SKM-1 treated with dmso at 0.1 percent for 144 hours (cell line): ENCODE data around the gene DDIT4.
"Not testable (repeated sequence)": the region's sequence is repeated elsewhere in the genome, so short reads cannot be mapped to it uniquely, and the experiment has no call there.

ENCODE experiments used
- DNase-seq: peaks from one replicate; lab custom pipeline; 2025; ENCODE audit not compliant: unreplicated experiment; lab: John Stamatoyannopoulos, UW

DDIT4 gene

DNA sequence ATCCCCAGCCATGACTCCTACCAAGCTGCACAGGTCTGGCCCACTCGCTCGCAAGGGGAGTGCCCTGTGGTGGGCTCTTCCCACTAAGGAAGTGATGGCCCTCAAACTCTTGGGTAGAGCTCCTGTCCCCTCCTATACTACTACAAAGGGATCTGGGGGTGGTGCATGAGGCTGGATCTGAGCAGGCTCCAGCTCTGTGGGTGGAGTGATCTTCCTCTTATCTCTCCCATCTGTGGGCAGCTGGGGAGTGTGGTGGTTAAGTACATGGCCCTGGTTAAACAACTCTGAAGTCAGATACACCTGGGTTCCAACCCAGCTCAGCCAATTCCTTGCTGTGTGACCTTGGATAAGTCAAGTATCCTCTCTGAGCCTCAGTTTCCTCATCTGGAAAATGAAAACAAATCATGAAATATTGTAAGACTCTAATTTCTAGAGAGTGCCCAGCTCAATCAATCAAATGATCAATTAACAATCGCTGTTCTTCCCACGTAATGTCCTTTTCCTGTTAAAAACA lies 17.4 kb downstream of the DDIT4 start:
- no peak for DNase-seq

GRCh38 chr10:72292223-72292691 lies 18.5 kb downstream of the DDIT4 start:
- no peak for DNase-seq

DNA sequence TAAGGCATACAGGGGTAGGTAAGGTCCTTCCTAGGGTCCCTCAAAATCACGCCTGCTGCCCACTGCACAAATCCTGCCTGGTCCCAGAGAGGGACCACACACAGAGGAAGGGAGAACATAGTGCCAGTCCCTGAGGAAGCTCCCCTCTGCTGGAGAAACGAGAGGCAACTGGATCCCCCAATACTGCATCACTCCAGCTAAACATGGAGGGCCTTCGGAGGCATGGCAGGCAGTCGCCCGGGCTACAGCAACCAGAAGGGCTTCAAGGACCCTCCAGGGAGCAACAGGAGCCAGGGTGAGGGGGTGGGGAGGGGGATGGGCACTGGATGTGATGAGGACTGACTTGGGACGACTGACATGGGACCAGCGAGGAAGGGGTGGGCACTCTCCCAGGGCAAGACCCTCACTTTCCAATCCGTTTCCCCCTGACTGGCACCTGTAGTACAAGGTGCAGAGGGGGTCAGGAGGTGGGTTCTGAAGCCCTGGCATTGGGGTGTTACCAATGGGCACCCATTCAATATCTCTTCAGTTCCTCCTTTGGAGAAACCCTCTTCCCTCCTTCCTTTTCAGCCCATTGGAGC lies 21.7 kb downstream of the DDIT4 start:
- DNase-seq, result no peak

DNA sequence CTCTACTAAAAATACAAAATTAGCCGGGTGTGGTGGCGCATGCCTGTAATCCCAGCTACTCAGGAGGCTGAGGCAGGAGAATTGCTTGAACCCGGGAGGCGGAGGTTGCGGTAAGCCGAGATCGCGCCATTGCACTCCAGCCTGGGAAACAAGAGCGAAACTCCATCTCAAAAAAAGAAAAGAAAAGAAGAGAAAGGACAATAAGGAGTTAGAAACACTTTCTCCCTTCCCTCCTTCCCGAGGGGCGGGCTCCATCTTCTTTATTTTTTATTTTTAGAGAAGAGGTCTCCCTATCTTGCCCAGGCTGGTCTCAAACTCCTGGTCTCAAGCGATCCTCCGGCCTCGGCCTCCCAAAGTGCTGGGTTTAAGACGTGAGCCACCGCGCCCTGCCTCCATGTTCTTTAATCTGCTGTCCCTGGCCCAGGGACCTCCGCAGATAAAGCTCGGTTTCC lies 23.1 kb downstream of the DDIT4 start:
- not testable (repeated sequence) for DNase-seq

- DNase-seq, result peak; percentile 70
Observed at GRCh38 chr10:72297281-72297804, 23.6 kb downstream of the DDIT4 start.

DNA sequence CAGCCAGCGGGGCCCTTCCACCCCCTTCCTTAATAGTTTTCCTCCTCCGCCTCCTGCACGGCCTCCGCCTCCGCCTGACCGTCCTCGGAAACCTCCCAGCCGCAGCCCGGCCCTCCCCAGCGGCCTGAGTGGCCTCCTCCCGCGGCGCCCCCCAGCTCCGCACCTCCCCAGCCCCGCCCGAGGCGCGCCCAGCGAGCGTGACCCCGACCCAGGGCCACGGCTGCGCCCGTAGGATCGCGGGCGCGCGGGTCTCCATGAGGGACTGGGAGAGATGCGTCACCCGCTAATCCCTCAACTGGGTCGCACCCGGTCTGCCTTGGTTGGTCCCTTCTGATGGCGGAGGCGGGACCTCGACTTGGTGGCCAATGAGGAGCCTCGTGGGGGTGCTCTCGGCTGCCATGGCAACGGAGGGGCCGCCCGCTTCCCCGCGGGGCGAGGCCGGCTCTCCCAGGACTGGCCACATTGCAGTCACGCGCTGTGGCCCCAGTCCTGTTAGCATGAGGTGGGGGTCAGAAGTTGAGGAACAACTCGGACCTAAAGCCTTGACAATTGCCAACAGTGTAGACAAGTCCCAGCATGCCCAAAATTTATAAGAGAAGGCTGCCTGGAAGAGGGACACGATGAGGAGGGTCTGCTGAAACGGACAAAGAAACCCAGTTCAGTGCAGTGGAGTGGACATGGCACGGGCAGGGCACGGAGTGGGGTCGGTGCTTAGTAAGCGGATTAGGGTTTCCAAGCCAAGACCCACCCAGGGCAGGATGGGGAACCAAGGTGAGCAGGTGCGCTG lies 24.3 kb downstream of the DDIT4 start:
- no peak for DNase-seq

- DNase-seq, result no peak
Observed at GRCh38 chr10:72298592-72299519, 25.1 kb downstream of the DDIT4 start.

- no peak for DNase-seq
Observed at GRCh38 chr10:72303424-72304128, 29.9 kb downstream of the DDIT4 start.

DNA sequence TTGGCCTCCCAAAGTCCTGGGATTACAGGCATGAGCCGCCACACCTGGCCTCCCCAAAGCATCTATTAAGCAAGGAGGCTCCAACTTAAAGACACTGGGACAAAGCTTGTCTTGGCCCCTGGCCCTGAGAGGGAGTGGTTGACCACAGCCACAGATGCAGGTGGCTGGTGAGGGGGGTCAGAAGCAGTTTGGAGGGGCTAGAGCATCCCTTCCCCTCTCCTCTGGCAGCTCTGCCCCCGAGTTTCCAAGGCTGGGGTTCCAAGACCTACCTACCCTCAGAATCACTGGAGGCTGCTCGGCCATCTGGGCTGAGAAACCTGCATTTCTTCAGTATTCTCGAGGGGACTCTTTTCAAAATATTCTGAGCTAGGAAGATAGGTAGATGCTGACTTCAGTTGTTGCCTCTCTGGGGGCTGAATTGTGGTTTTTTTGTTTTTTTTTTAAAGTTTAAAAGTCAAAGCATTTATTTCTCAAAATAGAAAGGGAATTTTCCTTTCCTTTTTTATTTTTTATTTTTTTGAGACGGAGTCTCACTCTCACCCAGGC lies 32.6 kb downstream of the DDIT4 start:
- DNase-seq, result no peak

- DNase-seq, result not testable (repeated sequence)
Observed at GRCh38 chr10:72307711-72308110, 34.0 kb downstream of the DDIT4 start.

DNA sequence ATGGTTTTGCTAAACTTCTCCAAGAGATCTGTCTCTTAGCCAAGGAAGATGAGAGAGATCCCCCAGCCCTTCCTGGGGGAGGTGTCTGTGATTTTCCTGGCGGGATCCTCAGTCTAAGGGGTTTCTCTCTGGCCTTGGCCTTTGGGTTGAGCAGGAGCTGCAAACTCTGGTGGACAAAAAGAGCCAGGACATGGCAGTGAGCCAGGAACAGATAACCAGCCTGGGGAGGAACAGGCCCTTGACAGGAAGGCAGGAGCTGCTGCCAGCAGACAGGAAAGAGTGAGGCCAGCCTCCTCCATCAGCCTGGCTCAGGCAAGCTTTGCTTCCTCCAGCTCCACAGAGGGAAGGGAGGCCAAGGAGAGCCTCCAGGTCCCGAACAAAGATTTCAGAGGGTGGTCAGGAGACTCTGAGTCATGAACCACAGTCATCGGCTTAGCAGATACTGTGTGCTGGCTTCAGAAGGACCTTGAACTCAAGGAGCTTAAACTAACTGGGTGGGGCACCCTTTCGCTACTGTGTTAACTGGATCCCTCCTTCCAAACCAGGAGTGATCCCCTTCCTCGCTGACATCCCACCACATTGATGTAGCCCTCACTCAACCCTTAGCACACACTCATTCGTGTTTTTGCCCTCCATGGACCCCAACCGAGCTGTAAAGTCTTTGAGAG lies 34.7 kb downstream of the DDIT4 start:
- peak; percentile 32 for DNase-seq

DNA sequence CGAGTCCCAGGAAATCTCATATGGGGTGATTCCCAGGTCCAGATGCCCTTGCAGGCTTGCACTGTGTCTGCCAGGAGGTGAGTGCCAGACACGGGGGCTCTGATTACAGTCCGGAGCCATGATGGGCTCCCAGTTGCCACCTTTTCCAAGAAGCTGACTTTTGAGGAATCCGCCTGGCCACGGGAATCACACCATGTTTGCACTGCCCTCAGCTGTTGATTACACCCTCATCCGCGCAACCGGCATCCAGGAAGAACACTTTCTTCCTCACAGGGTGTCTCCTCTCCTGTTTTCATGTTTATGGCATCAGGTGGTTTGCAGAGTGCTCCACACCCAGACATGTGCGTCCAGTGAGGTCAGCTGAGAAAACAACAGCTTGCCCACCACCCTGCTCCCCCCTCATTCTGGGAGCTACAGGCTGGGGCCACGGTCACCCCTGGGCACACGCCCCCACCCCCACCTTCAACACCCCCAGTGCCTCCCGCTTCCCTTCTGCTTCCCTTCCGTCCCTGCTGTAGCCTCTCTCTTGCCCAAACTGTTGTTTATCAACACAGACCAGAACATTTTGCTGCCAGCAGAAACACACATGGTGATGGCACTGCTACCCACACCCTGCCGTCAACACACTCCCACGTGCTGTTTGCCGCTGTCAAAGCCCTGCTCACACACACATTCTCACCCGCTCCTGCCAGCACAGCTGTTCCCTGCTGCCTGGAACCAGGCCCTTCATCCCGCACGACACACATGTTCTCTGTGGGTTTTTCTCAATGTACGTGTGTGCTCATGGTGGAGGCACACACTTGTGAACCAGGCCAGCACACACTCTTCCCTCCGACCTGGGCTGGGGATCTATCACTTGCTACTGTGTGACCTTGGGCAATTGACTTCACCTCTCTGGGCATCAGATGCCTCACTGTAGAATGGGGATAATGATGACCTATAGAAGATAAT lies 35.8 kb downstream of the DDIT4 start:
- no peak for DNase-seq

GRCh38 chr10:72310241-72310633 lies 36.5 kb downstream of the DDIT4 start:
- no peak for DNase-seq

DNA sequence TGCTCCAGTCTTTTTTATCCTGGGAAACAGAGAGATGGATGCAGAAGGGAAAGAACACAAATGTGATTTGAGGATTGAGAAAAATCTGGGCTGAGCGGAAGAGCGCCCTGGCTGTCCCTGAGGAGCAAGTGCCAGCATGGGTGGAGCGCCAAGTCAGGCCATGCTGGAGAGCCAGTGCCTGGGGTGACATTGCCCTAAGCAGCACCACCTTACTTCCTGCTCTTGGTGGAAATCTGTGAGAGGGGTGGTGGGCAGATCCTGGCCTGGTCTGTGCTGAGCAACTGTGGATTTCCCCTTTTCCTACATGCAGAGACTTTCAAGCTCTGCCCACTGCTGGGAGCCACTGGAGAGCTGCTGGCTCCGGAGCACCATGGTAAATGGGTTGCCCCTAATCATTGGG lies 36.9 kb downstream of the DDIT4 start:
- no peak for DNase-seq

DNA sequence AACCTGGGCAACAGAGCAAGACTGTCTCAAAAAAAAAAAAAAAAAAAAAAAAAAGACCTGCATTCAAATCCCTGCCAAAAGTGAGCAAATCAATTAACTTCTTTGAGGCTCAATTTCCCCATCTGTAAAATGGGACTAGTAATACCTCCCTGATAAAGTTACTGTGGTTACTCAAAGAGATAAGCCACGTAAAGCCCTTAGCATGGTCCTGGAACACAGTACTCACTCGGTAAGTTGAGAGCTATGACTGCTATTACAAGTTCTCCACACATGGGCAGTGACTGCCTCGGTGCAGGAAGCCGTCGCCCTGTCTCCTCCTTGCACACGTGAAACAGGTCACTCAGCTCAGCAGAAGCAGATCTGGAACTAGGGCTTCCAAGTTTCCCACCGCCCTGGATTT lies 37.9 kb downstream of the DDIT4 start:
- DNase-seq, result no peak

DNA sequence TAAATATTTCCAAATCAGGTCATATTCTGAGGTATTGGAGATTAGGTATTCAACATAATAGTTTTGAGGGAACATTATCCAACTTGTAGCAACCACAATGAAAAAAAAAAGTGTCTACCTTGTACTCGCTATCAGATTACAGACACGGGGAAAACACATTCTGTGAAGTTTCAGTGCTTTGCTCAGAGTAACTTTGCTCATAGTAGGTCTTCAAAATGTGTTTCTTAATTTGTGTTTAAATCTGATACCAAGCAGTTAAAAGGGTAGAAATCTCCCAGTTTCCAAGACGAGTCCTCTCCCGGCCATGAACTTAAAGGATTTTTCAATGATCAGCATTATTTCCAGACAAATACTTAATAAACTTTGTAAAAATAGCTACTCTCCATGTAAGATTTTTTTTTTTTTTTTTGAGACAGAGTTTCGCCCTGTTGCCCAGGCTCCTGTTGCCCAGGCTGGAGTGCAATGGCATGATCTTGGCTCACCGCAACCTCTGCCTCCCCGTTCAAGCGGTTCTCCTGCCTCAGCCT lies 39.2 kb downstream of the DDIT4 start:
- DNase-seq, result no peak

- no peak for DNase-seq
Observed at GRCh38 chr10:72314263-72314662, 40.5 kb downstream of the DDIT4 start.

DNA sequence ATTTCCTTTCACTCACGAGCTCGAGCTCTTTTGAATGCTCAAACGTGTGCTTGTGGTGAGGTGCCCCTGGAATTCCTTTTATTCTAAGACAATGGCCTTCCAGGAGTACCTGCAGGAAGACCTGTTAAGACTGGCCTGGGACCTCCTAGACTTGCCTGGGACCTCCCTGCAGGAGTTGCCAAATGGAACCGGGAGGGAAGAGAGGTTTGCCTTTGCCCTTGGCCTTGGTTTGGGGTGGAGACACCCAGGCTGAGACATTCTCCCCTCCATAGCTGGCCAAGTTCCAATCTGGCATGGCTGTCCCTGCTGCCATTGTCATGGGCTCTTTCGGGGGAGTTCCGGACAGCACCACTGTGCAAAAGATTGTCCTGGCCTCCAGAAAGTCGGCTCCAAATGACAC lies 41.3 kb downstream of the DDIT4 start:
- no peak for DNase-seq
